NCI-H774 (cell line): ENCODE measurements around the gene HMMR.
A peak's percentile ranks its signal among the peaks of the same experiment; 100 is the strongest.
"Not testable (repeated sequence)": the region's sequence is repeated elsewhere in the genome, so short reads cannot be mapped to it uniquely, and the experiment has no call there.

Source experiments
- DNase-seq: peaks from one replicate; lab custom pipeline; 2025; lab: John Stamatoyannopoulos, UW

HMMR gene, protein sequence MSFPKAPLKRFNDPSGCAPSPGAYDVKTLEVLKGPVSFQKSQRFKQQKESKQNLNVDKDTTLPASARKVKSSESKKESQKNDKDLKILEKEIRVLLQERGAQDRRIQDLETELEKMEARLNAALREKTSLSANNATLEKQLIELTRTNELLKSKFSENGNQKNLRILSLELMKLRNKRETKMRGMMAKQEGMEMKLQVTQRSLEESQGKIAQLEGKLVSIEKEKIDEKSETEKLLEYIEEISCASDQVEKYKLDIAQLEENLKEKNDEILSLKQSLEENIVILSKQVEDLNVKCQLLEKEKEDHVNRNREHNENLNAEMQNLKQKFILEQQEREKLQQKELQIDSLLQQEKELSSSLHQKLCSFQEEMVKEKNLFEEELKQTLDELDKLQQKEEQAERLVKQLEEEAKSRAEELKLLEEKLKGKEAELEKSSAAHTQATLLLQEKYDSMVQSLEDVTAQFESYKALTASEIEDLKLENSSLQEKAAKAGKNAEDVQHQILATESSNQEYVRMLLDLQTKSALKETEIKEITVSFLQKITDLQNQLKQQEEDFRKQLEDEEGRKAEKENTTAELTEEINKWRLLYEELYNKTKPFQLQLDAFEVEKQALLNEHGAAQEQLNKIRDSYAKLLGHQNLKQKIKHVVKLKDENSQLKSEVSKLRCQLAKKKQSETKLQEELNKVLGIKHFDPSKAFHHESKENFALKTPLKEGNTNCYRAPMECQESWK

DNA sequence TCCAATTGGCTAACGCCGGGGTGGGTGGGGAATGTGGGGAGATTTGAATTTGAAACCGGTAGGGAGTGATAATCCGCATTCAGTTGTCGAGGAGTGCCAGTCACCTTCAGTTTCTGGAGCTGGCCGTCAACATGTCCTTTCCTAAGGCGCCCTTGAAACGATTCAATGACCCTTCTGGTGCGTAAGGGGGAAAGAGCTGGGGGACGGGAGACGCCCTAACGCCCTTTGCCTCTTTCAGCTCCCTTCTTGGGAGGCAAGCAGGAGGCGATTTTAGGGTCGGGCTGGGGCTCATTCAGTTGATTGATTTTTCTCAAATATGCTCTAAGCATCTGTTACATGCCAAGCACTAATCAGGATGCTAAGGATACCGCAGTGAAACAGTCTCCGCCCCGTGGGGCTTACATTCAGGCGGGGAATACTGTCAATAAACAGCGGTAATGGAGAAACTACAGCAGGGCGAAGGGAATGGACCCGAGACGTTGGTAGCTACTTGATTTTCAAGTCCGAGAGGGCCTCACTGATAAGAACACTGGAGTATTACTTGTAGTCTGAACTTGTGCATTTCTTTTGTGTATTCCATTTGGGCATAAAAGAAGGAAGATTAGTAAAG lies at the start of gene HMMR:
HMMR (plus strand) TSS at position 71 of the 610 bp plus-strand sequence; CDS start at position 132, 61 bp downstream.
- DNase-seq, result no peak

DNA sequence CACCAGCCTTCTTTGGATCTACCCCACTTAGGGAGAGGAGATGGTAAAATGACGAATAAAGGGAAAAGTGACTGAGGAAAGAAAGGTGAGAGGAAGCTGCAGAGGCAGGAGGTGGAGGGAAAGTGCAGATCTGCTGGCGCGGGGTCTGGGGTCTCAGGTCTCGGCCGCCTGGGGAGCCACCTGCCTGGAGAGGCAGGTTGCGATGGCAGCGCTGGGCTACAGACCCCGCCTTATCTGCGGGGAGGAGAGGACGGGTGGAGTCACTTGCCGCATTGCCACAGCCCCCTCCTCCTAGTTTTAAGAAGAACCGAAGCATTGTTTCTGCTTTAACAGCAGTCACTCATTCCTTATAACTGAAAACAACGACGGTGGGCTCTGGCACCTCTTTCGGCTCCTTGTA lies 44.8 kb upstream of the HMMR start:
- DNase-seq, result not testable (repeated sequence)

DNA sequence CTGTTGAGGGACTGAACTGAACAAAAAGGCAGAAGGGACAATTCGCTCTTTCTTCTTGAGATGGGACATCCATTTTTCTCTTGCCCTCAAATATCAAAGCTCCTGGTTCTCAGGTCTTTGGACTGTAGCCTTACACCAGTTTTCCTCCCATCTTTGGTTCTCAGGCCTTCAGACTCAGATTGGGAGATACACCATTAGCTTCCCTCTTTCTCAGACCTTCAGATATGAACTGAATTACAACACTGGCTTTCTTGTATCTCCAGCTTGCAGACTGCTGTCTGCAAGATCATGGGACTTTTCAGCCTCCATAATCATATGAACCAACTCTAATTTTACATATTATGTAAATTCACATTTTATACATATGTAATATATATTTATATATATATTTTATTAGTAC lies 35.6 kb upstream of the HMMR start:
- no peak for DNase-seq

DNA sequence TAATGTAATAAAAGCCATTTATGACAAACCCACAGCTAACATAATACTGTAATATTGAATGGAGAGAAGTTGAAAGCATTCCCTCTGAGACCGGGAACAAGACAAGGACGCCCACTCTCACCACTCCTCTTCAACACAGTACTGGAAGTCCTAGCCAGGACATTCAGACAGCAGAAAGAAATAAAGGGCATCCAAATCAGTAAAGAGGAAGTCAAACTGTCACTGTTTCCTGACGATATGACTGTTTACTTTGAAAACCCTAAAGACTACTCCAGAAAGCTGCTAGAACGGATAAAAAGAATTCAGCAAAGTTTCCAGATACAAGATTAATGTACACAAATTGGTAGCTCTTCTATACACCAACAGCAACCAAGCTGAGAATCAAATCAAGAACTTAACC lies 34.3 kb upstream of the HMMR start:
- DNase-seq, result not testable (repeated sequence)

DNA sequence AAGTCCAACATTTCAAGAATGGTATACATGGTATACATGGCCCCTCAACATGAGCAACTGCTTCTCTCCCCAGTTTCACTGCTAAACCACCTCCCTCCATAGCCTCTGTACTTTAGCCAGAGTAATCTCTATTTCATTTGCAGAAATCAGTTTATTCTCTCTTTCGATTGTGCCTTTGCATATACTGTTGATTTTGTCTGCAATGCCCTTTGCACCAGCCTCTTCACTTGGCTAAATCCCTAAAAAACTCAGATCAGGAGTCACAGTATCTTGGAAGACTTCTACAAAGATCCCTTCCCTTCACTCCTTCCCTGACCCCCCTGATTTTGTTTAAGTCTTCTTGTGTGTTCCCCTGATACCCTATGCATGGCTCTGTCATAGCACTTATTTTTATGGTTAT lies 27.9 kb upstream of the HMMR start:
- no peak for DNase-seq

DNA sequence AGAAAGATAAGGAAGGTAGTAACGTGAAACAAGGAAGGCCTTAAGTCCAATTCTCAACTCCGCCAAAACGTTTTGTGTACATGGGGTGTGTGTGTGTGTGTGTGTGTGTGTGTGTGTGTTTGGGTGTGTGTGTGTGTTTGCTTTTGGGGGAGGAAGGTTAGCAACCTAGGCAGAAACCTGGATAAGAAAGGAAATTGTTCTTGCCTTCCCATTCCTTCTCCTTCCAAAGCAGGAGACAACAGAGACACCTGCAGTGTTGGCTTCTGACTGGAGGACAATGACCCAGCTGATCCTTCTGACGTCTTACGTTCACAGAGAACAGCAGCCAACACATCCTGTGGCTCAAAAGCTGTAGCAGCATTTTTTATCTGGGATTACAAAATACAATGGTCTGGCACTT lies 27.2 kb upstream of the HMMR start:
- DNase-seq, result no peak

DNA sequence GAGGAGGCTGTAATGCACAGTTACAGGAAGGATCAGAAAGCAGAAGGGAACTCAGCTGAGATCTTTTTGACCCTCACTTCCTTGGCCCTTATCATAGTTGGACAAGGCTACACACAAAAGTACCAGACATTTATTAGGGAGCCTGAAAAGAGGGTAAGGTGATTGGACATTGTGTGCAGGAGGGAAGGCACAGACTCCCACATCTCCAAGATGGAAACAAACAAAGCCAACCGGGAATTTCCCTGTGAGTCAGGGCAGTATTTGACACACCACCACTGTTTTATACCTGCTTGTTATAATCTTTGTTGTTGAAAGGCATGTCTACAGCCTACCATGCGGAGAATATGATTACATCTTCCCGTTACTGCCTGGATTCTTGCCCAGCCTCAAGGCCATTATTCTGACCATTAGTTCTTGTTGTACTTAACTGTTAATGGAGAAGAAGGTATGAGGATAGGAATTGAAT lies 26.0 kb upstream of the HMMR start:
- no peak for DNase-seq

DNA sequence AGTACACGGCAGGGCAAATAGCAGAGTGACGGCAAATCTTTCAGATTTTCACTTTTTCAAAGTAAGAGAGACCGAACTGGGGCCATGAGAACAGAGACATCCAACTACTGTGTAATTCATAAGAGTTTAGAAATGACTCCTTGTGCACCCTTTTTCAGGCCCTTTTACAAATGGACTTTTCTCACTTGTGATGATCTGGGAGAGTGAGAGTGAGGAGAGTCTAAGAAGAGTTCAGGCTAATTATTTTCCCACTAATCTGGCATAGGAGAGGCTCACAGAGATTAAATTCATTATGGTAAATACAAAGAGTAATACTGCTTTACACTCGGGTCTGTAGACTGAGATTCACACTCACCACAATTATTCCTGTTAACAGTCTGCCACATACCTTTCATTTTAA lies 23.9 kb upstream of the HMMR start:
- DNase-seq, result no peak

DNA sequence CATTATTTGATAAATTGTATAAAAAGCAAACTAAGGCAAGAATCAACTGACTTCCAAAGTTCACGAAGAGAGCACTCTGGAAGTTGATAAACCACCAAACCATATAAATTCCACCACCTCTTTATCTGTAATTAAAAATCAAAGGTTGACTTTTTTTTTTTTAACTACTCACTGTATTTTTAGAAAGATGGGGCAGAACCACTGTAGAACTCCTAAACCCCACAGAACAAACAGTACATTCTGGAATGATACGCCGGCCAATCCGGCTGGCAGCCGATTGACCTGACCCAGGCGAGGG lies 23.5 kb upstream of the HMMR start:
- DNase-seq, result no peak

DNA sequence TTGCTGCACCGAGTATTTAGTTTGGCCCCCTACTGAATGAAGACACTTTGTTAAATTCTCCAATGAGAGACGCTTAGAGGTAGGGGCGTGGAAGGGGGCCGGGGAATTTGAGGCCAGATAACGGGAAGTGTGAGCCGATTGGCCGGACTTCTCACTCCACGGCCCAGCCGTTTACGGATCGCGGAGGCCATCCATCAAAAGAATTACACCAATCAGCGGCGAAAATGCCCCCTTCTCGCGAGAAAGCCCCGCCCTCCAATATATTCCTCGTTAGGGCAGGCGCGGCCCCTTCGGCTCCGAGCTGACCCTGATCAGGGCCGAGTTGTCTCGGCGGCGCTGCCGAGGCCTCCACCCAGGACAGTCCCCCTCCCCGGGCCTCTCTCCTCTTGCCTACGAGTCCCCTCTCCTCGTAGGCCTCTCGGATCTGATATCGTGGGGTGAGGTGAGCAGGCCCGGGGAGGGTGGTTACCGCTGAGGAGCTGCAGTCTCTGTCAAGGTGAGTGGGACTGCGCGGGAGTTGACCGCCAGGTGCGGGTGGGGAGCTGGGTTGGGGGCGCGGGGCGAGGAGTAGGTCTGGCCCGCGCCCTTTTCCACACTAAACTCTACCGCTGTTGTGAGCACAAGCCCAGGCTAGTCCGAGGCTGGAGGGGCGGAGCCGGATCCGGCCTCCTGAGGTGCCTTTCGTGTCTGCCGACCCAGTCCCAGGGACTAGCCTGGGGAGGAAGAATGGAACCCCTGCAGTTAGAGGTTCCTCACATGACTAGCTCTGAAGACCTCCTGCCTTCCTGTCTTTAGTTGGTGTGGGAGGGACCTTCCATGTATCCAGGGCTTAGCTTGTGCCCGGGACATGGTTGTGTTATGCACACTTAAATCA lies 22.9 kb upstream of the HMMR start, which contains the start of gene CCNG1:
CCNG1 (plus strand) TSS at position 287 of the 874 bp plus-strand sequence. CDS start 1,662 bp downstream, outside the sequence.
- DNase-seq, result peak; percentile 95

DNA sequence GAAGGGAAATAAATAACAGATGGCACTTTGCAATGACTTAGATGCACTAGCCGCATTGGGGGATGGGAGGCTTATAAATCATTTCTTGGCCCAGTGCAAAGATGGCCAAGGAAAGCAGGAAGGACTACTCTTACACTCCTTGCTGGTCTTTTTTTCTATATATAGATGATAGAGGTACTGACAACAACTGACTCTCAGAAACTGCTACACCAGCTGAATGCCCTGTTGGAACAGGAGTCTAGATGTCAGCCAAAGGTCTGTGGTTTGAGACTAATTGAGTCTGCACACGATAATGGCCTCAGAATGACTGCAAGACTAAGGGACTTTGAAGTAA lies 21.4 kb upstream of the HMMR start:
- DNase-seq, result no peak

DNA sequence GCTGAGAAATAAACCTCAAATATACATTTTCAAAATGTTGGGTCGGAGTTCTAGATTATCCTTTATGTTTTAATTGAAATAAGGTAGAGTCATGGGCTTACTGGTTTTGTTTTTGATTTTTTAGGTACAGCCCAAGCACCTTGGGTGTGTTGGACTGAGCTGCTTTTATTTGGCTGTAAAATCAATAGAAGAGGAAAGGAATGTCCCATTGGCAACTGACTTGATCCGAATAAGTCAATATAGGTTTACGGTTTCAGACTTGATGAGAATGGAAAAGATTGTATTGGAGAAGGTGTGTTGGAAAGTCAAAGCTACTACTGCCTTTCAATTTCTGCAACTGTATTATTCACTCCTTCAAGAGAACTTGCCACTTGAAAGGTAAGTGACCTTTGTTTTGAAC lies 19.5 kb upstream of the HMMR start:
- no peak for DNase-seq

DNA sequence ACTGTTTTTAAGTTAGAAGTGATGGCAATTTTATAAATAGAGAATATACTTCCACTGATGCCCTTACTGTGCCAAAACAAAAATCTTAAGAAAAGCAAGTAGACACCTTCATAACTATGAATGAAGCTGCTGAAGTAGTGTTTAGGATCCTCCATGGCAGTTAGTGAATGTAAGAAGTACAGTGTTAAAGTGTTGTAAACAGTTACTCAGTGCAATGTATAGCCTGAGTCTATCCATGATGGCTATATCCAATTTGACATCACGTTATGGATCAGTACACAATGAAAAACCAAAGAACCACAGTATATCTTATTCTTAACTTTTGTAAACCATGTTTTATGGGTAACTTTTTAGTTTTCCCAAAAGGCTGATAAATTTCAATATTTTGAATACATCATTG lies 15.9 kb upstream of the HMMR start:
- DNase-seq, result no peak

DNA sequence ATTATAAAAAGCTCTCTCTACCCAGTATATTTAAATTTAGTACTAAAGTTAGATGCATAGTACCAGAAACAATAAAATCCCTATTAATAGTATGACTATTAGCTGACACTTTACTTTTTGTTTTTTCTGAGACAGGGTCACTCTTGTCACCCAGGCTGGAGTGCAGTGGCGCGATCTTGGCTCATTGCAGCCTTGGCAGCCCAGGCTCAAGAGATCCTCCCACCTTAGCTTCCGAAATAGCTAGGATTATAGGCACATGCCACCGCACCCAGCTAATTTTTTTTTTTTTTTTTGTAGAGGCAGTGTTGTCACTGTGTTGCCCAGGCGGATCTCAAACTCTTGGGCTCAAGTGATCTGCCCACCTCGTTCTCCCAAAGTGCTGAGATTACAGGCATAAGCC lies 15.1 kb upstream of the HMMR start:
- DNase-seq, result no peak

DNA sequence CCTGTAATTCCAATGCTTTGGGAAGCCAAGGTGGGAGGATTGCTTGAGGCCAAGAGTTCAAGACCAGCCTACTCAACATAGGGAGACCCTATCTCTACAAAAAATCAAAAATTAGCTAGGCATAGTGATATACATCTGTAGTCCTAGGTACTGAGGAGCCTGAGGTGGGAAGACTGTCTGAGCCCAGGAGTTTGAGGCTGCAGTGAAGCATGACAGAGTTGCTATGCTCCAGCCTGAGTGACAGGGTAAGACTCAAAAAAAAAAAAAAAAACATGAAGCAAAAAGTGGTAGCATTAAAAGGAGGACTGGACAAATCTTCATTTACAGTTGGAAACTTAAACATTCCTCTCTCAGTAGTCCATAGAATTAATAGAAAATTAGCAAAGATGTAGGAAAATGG lies 13.2 kb upstream of the HMMR start:
- no peak for DNase-seq

DNA sequence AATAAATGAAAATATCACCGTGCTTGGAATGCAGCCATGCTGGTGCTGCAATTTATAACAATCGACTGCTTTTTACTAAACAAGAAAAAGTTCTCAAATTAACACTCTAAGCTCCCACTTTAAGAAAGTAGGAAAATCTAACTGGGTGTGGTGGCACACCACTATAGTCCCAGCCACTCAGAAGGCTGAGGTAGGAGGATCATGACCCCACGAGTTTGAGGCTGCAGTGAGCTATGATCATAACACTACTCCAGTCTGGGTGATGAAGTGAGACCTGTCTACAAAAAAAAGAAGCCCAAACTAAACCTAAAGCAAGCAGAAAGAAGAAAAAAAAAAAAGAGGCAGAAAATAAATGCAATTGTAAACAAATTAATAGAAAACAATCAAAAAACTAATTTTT lies 12.6 kb upstream of the HMMR start:
- no peak for DNase-seq

DNA sequence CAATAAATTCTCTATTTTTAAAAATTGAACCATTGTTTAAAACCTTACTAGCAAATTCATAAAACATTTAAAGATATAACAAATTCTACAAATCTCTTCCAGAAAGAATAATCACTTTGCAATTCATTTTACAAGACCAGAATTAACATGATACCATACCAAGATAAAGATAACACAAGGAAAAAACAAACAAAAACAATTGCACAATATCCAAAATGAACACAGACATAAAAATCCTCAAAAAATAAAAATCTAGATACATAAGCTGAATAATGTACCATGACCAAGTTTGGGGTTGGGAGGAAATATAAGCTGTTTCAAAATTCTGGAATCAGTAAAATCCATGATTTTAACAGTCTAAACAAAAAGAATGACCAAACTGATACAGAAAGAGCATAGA lies 11.9 kb upstream of the HMMR start:
- DNase-seq, result no peak

DNA sequence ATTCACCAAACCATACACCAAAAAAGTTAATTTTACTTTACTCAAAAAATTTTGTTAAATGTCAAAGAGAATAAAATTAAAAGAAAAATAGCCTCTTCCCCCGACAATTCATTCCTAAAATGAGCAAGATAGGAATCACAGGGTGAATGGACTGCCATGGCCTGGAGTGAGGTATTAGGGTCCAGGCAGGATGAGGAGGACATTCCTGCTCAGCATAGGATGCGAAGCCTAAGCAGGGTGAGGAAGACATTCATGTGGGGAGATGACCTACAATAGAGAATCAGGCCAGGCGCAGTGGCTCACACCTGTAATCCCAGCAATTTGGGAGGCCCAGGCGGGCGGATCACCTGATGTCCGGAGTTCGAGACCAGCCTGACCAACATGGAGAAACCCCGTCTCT lies 8.9 kb upstream of the HMMR start:
- no peak for DNase-seq

DNA sequence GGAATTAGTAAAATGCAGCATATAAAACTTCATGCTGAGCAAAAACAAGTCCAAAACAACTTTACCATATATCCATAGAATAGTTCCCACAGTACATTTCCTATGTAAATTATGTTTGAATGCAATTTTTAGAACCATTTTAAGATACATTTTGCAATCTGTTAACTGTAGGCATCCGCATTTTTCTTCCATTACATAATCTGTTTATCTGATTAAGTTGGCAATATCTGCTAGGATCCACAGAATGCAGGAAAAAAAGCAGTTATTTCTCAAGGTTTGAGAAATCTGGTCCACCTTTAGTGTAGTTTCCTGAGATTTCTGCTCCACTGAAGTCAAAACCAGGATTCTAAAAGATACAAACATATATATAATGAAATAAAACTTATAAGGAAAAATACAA lies 6.7 kb upstream of the HMMR start:
- no peak for DNase-seq

DNA sequence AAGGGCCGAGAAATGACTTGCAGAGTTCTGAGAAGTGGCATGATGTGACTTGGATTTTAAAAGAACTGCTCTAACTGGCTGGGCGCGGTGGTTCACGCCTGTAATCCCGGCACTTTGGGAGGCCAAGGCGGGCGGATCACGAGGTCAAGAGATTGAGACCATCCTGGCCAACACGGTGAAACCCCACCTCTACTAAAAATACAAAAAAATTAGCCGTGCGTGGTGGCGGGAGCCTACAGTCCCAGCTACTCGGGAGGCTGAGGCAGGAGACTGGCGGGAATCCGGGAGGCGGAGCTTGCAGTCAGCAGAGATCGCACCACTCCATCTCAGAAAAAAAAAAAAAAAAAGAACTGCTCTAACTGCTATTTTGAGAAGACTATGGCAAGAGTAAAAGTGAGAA lies 5.0 kb upstream of the HMMR start:
- not testable (repeated sequence) for DNase-seq

DNA sequence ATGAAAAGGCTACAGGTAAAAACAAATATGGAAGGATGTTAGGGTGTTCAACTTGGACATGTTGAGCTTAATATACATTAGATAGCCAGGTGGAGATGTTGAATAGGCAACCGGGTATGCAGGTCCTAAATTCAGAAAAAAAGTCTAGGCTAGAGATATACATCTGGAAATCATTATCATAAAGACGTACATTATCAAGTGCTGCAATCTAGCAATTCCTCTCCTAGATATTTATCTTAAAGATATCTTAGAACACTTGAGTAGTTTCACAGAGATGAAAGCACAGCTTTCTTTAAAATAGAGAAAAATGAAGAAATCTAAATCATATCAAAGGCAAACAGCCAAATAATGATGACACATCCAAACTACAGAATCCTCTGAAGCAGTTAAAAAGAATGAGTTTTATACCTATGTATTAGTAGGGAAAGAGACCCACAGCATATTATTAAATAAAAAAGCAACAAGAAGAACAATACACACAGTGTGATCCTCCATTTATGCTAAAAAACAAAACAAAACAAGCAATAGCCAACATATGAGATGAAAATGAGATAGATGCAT lies 4.3 kb upstream of the HMMR start:
- DNase-seq, result no peak

DNA sequence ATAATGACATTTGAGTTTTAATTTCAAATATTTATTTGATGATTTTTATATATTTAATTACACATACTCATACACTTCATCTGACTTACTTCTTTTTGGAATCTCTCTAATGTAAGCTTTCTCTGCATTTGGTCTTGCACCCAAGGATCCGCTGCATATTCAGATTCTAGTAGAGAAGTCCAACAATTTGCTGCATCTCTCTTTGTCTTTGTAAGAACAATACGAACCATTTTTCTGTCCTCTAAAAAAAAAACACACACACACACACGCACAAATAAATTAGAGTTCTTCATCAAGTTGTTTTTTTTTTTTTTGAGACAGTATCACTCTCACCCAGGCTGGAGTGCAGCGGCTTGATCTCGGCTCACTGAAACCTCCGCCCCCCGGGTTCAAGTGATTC lies 3.6 kb upstream of the HMMR start:
- no peak for DNase-seq
